GM19238 (cell line): Measurements from ENCODE around the gene MC2R.

Experiments used
- DNase-seq: peaks from one replicate; pipeline ENCODE4 v3.0.0; 2011; ENCODE audit warnings: low spot score; ENCODE audit not compliant: insufficient read length

Gene MC2R

DNA sequence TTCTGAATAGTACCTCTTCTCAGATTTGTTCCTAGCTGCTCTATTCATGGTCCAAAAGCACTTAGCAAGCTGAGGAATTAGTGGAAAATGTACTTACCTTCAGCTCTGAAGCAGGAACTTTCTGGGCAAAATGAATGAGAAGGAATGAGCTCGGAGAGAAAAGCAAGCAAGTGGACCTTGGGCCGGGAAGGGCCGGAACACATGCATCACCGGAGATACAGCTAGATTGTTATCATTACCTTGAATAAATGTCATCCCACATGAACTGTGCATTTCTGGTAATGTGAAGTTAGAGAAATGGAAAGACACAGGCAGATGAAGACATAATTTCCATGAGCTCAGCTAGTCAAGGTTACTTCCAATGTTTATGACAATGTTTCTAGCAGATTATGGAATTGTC is at the start of gene MC2R:
Gene MC2R (minus strand): TSS at position 146 of the 400 bp plus-strand sequence. CDS start 30,018 bp downstream, outside the sequence.
- no peak for DNase-seq

DNA sequence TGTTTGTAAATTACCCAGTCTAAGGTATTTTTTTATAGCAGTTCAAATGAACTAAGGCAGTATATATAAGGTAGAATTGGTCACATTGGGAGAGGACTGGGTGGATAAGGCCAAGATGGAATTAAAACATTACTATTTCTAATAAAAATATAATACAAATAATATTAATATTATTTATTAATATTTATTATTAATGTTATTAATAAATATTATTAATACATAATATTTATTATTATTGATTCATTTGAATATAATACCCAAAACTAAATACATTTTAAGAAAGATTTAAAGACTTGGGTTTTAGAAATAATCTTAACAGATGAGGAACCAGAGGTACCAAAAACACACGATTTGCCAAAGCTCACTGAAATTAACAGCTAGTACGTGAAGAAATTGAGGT is 30.5 kb upstream of the MC2R start:
- DNase-seq, result no peak

DNA sequence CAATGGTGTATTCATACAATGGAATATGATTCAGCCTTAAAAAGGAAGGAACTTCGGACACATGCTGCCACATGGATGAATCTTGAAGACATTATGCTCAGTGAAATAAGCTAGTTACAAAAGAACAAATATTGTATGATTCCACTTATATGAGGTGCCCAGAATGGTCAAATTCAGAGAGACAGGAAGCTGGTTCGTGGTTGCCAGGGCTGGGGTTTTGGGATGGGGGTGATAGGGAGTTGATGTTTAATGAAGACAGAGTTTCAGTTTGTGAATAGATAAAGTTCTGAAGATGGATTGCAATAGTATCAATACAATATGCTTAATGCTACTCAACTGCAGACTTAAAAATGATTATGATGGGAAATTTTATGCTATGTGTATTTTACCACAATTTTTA is 28.0 kb upstream of the MC2R start:
- no peak for DNase-seq

GRCh38 chr18:13940326-13940725 is 25.0 kb upstream of the MC2R start:
- no peak for DNase-seq

GRCh38 chr18:13934676-13935075 is 19.3 kb upstream of the MC2R start:
- DNase-seq, result no peak

DNA sequence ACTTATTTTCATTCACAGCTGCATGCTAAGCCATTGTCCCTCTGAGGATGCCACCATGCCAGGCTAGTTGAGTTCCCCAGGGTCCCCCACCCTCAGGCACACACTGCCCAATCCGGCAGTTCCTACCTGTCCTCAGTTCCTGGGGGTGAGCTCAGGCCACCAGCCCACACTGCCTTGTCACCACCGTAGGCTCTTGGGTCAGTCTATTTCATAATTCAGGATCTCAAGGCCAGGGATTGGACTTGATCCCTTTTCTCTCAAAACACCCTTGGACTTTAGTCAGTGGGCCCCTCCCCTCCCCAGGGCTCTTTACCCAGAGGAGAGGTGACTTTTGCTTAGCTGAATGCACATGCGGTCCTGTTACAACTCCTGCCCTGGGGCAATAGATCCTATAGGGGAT is 18.7 kb upstream of the MC2R start:
- no peak for DNase-seq

- DNase-seq, result no peak
Measured at GRCh38 chr18:13932285-13933025, 17.1 kb upstream of the MC2R start.

DNA sequence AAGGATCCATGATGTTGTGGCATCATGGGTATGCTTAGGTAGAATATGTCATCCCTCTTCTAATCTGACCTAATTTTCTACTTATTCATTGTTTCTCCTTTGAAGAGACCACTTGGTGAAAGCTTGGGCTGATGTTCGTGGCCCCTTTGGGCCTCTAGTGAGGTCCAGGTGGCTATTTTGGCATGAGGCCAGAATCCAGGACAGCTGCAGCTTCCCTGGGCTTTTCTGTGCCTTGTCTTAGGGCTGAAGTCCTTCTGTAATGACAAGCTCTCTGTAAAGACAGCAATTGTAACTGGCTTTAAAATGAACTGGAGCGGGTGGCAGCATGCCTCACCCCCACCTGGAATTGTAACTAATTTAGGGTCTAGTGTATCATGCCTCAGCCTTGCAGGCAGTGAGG is 15.6 kb upstream of the MC2R start:
- DNase-seq, result no peak

- DNase-seq, result no peak
Measured at GRCh38 chr18:13923221-13923620, 7.9 kb upstream of the MC2R start.

DNA sequence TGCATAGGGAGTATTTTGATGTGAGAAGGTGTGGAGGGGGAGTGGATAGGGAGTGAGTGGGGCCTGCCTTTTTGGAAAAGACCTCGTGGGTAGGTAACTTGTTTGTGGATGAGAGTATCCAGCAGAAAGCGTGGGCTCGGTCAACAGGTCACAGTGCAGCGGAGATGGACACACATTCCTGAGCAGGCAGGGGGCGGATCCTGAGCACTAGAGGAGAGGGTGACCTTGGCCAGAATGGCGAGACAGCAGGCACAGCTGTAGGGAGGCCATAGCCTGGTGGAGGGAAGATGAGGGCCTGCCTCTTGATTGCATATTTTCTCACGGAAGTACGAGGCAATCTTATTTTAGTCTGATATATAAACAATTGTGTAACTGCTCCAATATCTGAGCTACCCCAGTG is 3.6 kb upstream of the MC2R start:
- DNase-seq, result no peak

DNA sequence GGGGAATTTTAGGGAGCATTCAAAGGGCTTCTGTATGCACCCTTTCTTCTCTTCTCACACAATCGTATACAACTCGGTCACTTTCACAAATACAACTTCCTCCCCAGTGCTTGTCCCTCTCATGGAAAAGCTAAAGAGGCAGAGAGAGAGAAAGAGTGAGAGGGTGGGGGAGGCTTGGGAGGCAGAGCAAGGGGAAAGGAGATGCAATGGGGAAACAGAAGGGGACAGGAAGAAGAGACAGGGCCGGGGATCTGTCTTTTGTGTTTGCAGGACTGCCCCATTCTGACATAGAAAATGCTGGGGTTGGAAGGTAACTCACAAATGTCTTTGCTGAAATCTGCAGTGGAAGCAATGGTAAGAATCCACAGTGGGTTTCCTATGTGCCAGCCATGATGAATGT is 2.1 kb upstream of the MC2R start:
- no peak for DNase-seq

DNA sequence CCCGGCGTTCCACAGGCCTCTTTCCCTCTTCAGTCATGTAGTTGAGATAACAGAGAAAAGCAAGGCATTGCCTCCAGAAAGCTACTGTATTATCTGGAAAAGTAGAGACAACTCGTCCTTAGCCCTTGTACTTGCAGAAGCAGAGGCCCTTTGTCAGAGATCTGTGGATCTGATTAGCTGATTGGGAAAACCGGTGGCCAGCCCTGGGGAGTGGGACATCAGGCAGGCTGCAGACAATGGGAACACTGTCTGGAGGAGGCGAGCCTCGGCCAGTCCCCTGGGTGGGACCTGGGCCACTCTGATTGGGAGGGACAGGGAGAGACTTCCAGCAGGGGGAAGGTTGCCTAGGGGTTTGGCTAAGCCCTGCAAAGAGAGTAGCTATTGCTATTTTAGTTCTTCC is 1.2 kb upstream of the MC2R start:
- DNase-seq, result no peak

DNA sequence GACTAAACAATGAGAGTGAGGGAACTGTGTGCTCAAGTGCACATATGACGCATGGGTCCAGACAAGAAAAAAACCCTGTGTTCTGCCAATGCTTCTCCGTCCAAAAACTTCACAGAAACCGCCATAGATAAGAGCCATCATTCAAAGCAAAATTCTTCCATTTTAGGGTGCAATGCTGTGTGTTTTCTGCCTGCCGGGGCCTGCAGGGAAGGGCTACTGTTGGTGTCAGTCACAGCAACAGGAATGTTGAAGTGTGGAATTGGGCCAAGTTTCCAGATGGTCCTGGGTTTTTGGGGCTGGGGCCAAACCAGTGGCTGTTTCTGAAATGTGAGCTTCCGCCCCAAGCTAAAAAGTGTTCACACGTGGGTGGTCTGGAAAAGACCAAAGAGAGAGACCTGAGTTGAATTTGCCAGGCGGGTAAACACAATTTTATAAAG is 677 bp upstream of the MC2R start:
- DNase-seq, result no peak

GRCh38 chr18:13914756-13915155 is 580 bp downstream of the MC2R start:
- no peak for DNase-seq

DNA sequence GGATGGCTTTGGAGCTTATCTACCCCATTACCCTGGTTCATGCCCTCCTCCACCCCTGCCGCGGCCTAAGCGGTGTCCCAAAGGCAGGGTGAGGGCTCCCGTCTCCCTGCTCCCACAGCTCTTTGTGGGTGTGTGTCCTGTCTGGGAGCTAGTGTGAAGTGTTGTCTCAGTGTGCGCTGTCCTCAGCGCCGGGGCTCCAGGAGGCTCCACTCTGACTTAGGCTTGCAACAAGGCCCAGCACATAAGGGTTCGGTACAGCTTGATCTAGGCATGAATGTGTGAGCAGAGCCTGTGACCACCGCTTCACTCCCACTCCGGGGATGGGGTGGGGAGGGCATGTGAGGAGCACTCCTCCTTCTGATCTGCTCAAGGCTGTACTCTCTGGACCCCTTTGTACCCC is 1.2 kb downstream of the MC2R start:
- no peak for DNase-seq

- no peak for DNase-seq
Measured at GRCh38 chr18:13913205-13913604, 2.1 kb downstream of the MC2R start.

- DNase-seq, result no peak
Measured at GRCh38 chr18:13912601-13913000, 2.7 kb downstream of the MC2R start.

- DNase-seq, result no peak
Measured at GRCh38 chr18:13910986-13911385, 4.3 kb downstream of the MC2R start.

GRCh38 chr18:13910501-13910900 is 4.8 kb downstream of the MC2R start:
- no peak for DNase-seq

GRCh38 chr18:13909141-13909940 is 6.0 kb downstream of the MC2R start:
- DNase-seq, result no peak

DNA sequence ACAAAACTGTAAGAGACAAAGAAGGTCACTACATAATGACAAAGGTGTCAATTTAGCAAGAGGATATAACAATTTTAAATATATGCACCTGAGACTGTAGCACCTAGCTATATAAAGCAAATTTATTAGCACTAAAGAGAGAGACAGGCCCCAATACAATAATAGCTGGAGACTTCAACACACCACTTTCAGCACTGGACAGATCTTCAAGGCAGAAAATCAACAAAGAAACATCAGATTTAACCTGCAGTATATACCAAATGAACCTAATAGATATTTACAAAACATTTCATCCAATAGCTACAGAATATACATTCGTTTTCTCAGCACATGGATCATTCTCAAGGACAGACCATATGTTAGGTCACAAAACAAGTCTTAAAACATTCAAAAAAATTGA is 14.7 kb downstream of the MC2R start:
- DNase-seq, result no peak

DNA sequence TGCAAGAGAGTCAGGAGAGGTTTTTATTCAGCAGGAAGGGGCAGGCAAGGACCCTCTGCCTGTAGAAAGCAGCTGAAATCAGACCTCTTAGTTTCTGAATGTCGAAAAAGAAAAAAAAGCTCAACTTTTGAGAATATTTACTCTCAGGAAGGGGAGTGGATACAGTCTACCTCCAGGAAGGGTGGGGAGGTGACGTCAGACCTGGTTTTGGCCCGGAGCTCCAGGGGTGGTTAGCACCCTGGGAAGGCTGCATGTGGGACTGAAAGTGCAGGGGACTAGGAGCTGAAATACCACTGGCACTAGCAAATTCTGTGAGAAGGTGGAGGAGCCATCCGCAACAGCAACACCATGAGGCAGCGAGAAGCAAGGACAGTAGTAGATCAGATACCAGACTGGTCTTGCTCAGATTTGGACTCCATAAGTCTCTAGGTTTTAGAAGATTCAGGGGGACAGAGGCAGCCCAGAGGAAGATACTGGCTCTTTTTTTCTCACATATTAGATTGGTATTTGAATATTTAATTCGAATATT is 19.8 kb downstream of the MC2R start:
- no peak for DNase-seq

DNA sequence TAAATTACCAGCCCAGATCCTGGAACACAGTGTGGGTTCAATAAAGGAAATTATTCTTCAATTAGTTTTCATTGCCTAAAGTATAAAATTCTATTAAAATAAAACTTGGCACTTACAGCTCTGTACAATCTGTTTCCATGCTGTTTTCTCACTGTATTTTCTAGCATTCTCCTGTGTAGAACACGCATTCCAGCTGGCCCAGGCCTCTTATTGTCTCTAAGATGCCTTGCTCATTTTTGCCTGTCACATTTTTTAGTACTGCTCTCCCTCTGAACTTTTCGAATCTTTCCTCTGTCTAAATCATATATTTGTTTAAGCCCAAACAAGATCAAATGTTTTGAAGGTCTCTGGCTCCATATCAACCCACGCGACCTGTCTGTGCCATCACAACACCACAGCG is 20.8 kb downstream of the MC2R start:
- DNase-seq, result no peak
